Fibroblast of upper back skin (primary cell): ENCODE data around the gene OR2S2.
"Not testable (repeated sequence)": the region's sequence is repeated elsewhere in the genome, so short reads cannot be mapped to it uniquely, and the experiment has no call there.

Experiments used
- DNase-seq: peaks from one replicate; pipeline ENCODE4 v3.0.0-alpha.2; 2013

OR2S2 gene

GRCh38 chr9:35962126-35962906 is 4.4 kb upstream of the OR2S2 start:
- DNase-seq = peak; percentile 92

GRCh38 chr9:35960039-35960655 is 2.2 kb upstream of the OR2S2 start:
- DNase-seq = peak; percentile 64

DNA sequence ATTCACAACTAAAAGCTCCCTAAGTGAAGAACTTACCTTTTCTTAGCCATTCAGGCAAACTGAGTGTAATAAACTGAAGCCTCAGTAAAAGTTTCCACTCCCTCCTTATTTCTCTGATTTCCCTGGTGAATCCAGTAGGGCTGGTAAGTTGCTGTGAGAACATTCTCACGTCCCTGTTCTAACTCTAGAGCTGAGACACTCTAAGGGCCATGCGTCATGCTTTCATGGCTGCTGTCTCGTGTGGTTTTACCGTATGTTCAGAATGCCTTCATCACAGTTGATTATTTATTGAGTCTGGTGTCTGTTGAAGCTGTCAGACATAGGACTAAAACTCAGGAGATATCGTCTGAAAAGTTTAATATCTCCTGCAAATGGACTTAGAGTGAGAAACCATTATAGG is 1.3 kb downstream of the OR2S2 start:
- DNase-seq = peak; percentile 56

DNA sequence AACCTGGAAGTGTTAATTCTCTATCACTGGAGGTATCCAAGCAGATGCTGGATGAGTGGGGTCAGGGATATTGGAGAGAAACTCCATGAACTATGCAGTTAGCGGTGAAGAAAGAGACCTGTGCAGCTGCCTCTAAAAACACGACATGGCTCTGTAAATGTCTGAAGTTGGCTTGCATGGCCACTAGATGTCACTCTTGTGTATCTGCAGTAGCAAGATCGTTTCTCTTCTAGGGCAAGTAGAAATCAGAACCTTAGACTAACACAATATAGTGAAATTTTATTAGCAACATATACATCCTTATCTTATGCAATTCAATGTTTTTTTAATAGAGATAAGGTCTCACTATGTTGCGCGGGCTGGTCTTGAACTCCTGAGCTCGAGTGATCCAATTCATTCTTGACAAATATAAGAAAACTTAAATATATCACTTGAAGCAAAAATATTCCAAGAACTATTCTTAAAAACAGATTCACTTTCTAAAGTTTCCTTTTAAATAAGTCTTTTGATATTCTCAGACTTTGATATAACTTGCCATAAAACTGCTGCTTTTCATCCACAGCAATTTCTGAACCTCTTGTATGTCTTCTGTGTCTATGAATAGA is 2.9 kb downstream of the OR2S2 start:
- DNase-seq = peak; percentile 81

GRCh38 chr9:35952526-35953191 is 5.3 kb downstream of the OR2S2 start:
- no peak for DNase-seq

GRCh38 chr9:35951736-35952135 is 6.2 kb downstream of the OR2S2 start:
- DNase-seq = peak; percentile 65

DNA sequence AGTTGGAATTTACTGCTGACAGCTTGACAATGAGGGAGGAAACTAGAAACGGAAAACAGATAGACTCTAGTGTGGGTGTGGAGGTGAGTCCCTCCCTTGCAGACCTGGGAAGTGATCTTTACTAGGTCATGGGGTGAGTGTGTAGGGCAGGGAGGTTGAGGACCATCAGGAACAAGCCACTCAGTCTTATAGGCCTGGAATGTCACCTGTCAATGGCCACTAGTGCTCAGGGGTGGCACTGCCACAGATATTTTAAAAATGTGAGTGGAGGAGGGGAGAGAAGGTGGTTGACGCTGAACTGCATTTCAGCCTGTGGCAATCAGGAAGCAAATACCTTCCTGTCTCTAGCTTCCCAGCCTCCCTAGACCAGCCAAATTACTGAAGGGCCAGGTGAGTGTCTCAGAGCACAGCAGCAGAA is 9.0 kb downstream of the OR2S2 start:
- DNase-seq = no peak

- DNase-seq = no peak
Measured at GRCh38 chr9:35948451-35948850, 9.5 kb downstream of the OR2S2 start.

GRCh38 chr9:35945341-35946018 is 12.5 kb downstream of the OR2S2 start:
- DNase-seq = peak; percentile 90

GRCh38 chr9:35944841-35945240 is 13.1 kb downstream of the OR2S2 start:
- no peak for DNase-seq

DNA sequence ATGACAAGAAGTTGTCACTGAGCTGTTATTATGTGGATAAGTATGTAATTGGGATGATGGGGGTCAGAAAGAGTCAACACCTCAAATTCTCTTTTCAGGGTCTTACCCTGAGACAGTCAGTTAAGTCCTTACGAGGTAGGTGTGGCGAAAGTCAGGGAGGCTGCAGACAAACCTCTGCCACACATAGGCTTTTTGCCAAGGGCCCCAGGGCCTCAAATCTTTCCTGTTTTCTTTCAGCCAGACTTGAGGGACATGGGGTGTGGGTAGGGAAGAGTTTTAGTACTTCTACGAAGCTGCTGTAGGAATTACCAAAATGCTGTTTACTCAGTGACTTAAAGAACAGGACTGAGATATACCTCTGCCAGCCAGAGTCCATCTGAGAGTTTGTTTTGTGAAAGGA is 13.8 kb downstream of the OR2S2 start:
- DNase-seq = no peak

GRCh38 chr9:35942286-35942685 is 15.7 kb downstream of the OR2S2 start:
- no peak for DNase-seq

DNA sequence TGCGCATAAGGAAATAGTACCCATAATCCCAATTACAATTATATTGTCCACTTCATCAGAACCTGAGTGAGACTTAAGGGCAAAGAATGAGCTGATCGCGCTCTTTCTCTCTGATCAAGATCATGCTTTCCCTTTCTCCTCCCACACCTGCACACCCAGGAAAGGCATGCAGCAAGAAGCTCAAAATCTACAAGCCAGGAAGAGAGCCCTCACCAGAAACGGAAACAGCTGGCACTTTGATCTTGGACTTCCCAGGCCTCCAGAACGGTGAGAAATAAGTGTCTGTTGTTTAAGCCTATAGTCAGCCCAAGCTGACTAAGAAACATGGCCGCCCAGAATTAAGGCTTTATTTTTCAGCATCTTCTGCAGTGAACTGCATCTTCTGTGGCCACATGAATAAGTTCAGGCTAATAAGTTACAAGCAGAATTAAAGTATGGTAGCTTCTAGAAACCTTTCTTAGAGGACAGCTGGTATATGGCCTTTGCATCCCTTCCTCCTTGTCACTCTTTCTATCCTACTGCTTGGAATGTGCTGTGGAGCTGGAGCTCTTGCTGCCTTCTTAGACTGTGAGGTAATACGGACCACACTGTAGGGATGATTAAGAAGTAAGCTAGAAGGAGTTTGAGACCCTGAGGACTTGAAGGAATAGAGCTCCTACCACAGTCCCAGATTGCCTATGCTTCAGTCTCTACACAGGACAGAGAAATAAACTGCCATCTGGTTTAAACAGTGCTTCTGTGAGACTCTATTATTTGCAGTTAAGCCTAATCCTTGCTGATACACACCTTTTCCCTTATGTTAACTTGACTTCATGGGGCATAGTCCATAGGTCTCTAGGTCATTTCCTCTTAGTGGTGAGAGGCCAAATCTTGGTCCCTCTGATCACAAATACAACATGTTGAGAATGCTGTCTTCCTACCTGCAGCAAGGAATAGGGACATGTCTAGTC is 17.2 kb downstream of the OR2S2 start:
- peak; percentile 43 for DNase-seq

DNA sequence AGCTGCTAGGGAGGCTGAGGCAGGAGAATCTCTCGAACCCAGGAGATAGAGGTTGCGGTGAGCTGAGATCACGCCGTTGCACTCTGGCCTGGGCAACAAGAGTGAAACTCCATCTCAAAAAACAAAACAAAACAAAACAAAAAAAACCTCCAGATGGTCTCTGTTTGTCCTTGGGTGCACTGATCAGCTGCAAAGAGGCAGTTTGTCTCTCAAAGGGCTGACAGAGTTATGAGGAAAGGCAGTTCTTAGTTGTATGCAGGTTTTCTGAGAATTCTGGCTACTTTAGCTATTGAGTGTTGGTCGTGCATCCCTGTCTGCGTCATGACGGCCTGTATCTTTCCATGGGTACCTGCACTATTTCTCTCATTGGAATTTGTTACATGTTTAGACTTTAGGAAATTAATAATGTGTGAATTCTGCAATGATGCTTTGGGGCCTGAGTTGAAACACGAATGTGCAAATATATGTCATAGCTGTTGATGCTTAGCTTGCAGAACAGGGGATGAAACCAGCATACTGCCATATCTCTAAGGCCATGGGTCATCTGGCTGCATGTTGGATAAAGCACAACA is 18.2 kb downstream of the OR2S2 start:
- no peak for DNase-seq

DNA sequence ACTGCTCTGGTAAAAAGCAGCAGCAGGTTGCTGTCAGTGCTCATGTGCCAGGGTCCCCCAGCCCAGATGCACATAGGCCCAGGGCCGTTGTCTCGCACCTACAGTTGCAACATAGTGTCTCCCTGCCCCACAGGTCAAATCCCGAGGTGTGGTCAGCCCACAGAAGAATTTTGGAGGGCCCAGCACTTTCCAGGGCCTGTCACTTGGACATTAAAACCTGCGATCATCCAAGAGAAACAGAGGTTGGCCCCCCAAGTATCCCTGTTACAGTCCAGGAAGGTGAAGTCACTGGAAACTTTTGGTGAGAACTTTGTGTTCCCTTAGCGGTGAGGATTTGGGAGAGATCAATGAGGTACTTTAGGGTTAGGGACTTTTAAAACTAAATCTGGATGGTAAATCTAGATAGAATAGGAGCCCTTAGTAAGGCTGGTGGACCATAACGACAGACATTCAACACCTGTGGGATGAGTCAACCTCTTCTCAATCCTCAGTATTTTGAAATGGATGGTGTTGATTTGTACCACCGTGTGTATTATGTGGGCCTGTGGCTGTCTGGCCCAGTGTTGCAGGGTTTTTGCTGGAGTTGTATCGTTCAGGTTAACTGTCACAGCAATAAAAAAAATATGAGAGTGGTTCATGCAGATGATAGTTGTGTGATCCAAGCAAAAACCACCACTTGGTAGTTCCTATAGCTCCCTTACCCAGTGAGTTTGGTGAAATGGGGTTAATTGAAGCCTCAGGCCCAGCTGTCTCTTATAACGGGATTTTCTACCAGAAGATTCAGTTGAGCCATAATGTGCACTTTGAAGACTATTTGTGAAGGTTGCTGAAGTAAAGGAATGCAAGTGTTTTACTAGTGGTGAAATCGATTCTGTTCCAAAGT is 19.2 kb downstream of the OR2S2 start:
- no peak for DNase-seq

- peak; percentile 53 for DNase-seq
Measured at GRCh38 chr9:35937227-35937626, 20.7 kb downstream of the OR2S2 start.

DNA sequence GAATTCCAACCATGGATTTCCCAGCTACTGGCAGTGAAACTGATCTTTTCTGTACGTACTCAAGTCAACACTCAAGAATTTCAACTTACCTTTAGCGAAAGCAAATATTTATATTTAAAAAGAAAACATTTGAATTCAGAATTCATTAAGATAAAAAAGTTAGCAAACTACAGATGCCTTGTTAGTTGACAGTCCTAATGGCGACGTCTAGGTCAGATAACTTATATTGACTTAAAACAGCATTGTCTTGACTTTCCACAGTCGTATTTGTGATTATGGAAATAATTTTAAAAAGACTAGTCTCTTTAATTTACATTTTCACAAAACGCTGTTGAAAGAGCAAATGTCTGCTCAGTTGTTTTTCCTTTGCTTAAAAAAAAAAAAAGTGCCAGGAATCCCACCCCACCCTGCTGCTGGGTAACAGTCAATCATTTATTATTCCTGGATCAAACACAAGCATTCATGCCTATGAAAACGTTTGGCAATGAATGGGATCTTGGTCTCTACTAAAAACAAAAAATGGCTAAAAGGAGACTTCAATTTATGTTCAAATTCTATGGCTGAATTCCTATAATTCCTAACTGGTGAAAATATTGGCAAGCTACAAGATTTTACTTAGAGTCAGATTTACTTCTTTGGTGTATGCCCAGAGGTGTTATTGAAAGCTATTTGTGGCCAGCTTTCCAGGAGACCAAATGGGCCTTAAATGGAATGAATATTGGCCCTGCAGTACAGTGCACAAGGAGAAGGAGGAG is 22.0 kb downstream of the OR2S2 start:
- DNase-seq = peak; percentile 96

DNA sequence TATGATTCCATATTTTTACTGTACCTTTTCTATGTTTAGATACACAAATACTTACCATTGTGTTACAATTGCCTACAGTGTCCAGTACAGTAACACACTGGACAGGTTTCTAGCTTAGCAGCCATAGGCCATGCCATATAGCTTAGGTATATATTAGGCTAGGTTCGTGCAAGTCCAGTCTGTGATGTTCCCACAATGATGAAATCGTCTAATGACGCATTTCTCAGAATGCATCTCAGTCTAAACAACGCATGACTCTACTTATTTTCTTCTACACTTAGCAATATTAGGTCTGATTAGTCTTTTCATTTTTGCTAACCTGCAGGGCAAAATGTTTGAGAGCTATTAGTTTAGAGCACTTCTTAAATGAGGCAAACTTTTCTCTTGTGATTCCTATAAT is 22.7 kb downstream of the OR2S2 start:
- DNase-seq = no peak

GRCh38 chr9:35934069-35934468 is 23.9 kb downstream of the OR2S2 start:
- DNase-seq = not testable (repeated sequence)
